GM12878 (cell line): ENCODE measurements around the gene PCTP.

Experiments
- CEBPB ChIP-seq, 2 experiments: fragments of 150-350 bp in 1 of 2; IDR thresholded peaks; 2 replicates each; pipeline ENCODE4 v1.6.1; 2012 to 2014; ENCODE audit warnings: low read depth in 2 of 2, low read length in 2 of 2, borderline replicate concordance in 1 of 2, inconsistent platforms in 1 of 2
- CHD1 ChIP-seq: IDR thresholded peaks from 2 replicates; pipeline ENCODE4 v1.6.1; 2012; ENCODE audit warnings: low read depth, low read length, improper control_type of control experiment
- CREM ChIP-seq: IDR thresholded peaks from 2 replicates; pipeline ENCODE4 v1.6.1; 2014; ENCODE audit warnings: antibody characterized with exemption, low read depth
- CTCF ChIP-seq, 3 experiments: IDR thresholded peaks in 2 of 3; conservative IDR thresholded peaks in 1 of 3; 2 replicates each; pipeline ENCODE4 v1.5.1; 2011; ENCODE audit warnings: low read depth in 3 of 3, low read length in 3 of 3, mild to moderate bottlenecking in 3 of 3, control low read depth in 2 of 3, moderate library complexity in 2 of 3, inconsistent platforms in 1 of 3, mixed read lengths in 1 of 3; ENCODE audit not compliant: control insufficient read depth in 2 of 3, insufficient read depth in 1 of 3; ENCODE audit errors: extremely low read depth in 1 of 3
- NKRF ChIP-seq: fragments of 450-650 bp; conservative IDR thresholded peaks from 2 replicates; pipeline ENCODE4 v1.6.1; 2017; ENCODE audit warnings: mild to moderate bottlenecking, moderate library complexity
- NR2F1 ChIP-seq: fragments of 450-650 bp; conservative IDR thresholded peaks from 2 replicates; pipeline ENCODE4 v1.6.1; 2017; ENCODE audit warnings: mild to moderate bottlenecking
- PML ChIP-seq: IDR thresholded peaks from 2 replicates; pipeline ENCODE4 v1.6.1; 2012; ENCODE audit warnings: low read length, inconsistent platforms
- RAD21 ChIP-seq: IDR thresholded peaks from 2 replicates; pipeline ENCODE4 v1.6.1; 2011; ENCODE audit warnings: mild to moderate bottlenecking, low read depth, low read length, moderate library complexity; ENCODE audit not compliant: insufficient read depth
- REST ChIP-seq: IDR thresholded peaks from 2 replicates; pipeline ENCODE4 v1.6.1; 2012; ENCODE audit warnings: mild to moderate bottlenecking, low read depth, low read length
- SP1 ChIP-seq: IDR thresholded peaks from one replicate; pipeline ENCODE4 v1.6.1; 2011; ENCODE audit warnings: low read depth, low read length
- SUPT20H ChIP-seq: IDR thresholded peaks from 2 replicates; pipeline ENCODE4 v1.6.1; 2011; ENCODE audit warnings: low read depth, mild to moderate bottlenecking, low read length, moderate library complexity, borderline replicate concordance; ENCODE audit not compliant: control insufficient read depth
- TAF1 ChIP-seq: IDR thresholded peaks from 2 replicates; pipeline ENCODE4 v1.6.1; 2011; ENCODE audit warnings: mild to moderate bottlenecking, low read depth, low read length, borderline replicate concordance
- TCF12 ChIP-seq: IDR thresholded peaks from 2 replicates; pipeline ENCODE4 v1.6.1; 2011; ENCODE audit warnings: low read depth, mild to moderate bottlenecking, low read length
- ZNF24 ChIP-seq: fragments of 450-650 bp; IDR thresholded peaks from 2 replicates; pipeline ENCODE4 v1.6.1; 2017; ENCODE audit warnings: antibody characterized with exemption, mild to moderate bottlenecking

- TF ChIP-seq RAD21: no peak
- TF ChIP-seq TCF12: no peak
- TF ChIP-seq CTCF (IDR thresholded peaks at IDR 0.05 in 2 of 3, conservative IDR thresholded peaks at IDR 0.05 in 1 of 3; ENCODE audit: control insufficient read depth in 2 of 3, extremely low read depth in 1 of 3, insufficient read depth in 1 of 3, low read depth in 3 of 3, low read length in 3 of 3): no peak
- no peak for TF ChIP-seq ZNF24
- TF ChIP-seq TAF1: no peak
- TF ChIP-seq CEBPB (IDR thresholded peaks at IDR 0.05; ENCODE audit: borderline replicate concordance in 1 of 2, low read depth in 2 of 2, low read length in 2 of 2): no peak
- no peak for TF ChIP-seq NR2F1
- no peak for TF ChIP-seq PML
- no peak for TF ChIP-seq REST
- no peak for TF ChIP-seq CREM
- TF ChIP-seq SUPT20H: no peak
- TF ChIP-seq NKRF: no peak
- no peak for TF ChIP-seq CHD1
- no peak for TF ChIP-seq SP1
Observed at GRCh38 chr17:55728361-55728760, 22.5 kb upstream of the PCTP start.
